Head of caudate nucleus (tissue), 42 donors: ENCODE results near the gene MORC1.
"Not testable (repeated sequence)": the region's sequence is repeated elsewhere in the genome, so short reads cannot be mapped to it uniquely, and the experiment has no call there.

Experiments
- DNase-seq, 42 donors: peaks; one replicate each; pipeline versions ENCODE4 v3.0.0 to v3.0.0-alpha.2; 2020 to 2021; ENCODE audit warnings: mixed read lengths in 7 of 42
- intact Hi-C: fragments of 100-400 bp; cut with DNase I; formaldehyde crosslinking; loops from one replicate; pipeline ENCODE4 v1.15.0; 2022

The MORC1 gene

GRCh38 chr3:109117939-109118338, at the start of gene MORC1:
Gene MORC1 (minus strand): TSS chr3:109118134. CDS start chr3:109118059, 75 bp downstream.
- peak in 1 of 42 donors; percentile 35 for DNase-seq
- intact Hi-C loops: no loop called here

- DNase-seq: no peak
- intact Hi-C loops: no loop called here
These were observed 48.0 kb upstream of the MORC1 start for GRCh38 chr3:109165905-109166304.

GRCh38 chr3:109161487-109162123, 43.7 kb upstream of the MORC1 start:
- no peak for DNase-seq
- intact Hi-C loops: no loop called here

GRCh38 chr3:109155828-109156227, 37.9 kb upstream of the MORC1 start:
- no peak for DNase-seq
- intact Hi-C loops: no loop called here

- no peak for DNase-seq
- intact Hi-C loops: no loop called here
These were observed 37.0 kb upstream of the MORC1 start for GRCh38 chr3:109154979-109155378.

- DNase-seq: no peak
- intact Hi-C loops: no loop called here
These were observed 34.4 kb upstream of the MORC1 start for GRCh38 chr3:109152320-109152719.

- no peak for DNase-seq
- intact Hi-C loops: no loop called here
These were observed 31.1 kb upstream of the MORC1 start for GRCh38 chr3:109149078-109149477.

GRCh38 chr3:109143646-109144045, 25.7 kb upstream of the MORC1 start:
- intact Hi-C loops: no loop called here
- no peak for DNase-seq

GRCh38 chr3:109140318-109140717, 22.4 kb upstream of the MORC1 start:
- DNase-seq: no peak
- intact Hi-C loops: no loop called here

GRCh38 chr3:109137761-109138160, 19.8 kb upstream of the MORC1 start:
- intact Hi-C loops: no loop called here
- DNase-seq: no peak

- intact Hi-C loops: no loop called here
- DNase-seq: no peak
These were observed 18.6 kb upstream of the MORC1 start, which contains the start of gene C3orf85 for GRCh38 chr3:109136523-109136922. Gene C3orf85 (plus strand): TSS chr3:109136719. CDS start chr3:109136848, 129 bp downstream.

- intact Hi-C loops, DNase-seq: not testable (repeated sequence)
These were observed 15.5 kb upstream of the MORC1 start for GRCh38 chr3:109133474-109133816.

GRCh38 chr3:109132801-109133473, 15.0 kb upstream of the MORC1 start:
- intact Hi-C loops: no loop called here

GRCh38 chr3:109131276-109131675, 13.3 kb upstream of the MORC1 start:
- intact Hi-C loops: no loop called here
- no peak for DNase-seq

More at GRCh38 chr3:109132801-109133473, 15.0 kb upstream of the MORC1 start:
- DNase-seq: no peak

GRCh38 chr3:109127553-109127952, 9.6 kb upstream of the MORC1 start:
- intact Hi-C loops: no loop called here
- no peak for DNase-seq

GRCh38 chr3:109125902-109126301, 8.0 kb upstream of the MORC1 start:
- no peak for DNase-seq

GRCh38 chr3:109122690-109123089, 4.8 kb upstream of the MORC1 start:
- DNase-seq: no peak
- intact Hi-C loops: no loop called here

More at GRCh38 chr3:109125902-109126301, 8.0 kb upstream of the MORC1 start:
- intact Hi-C loops: no loop called here

GRCh38 chr3:109118584-109118983, 650 bp upstream of the MORC1 start:
- intact Hi-C loops: no loop called here
- DNase-seq: no peak

GRCh38 chr3:109116031-109116430, 1.9 kb downstream of the MORC1 start:
- intact Hi-C loops: no loop called here

GRCh38 chr3:109115451-109115850, 2.5 kb downstream of the MORC1 start:
- no peak for DNase-seq
- intact Hi-C loops: no loop called here

More at GRCh38 chr3:109116031-109116430, 1.9 kb downstream of the MORC1 start:
- DNase-seq: no peak

- intact Hi-C loops: no loop called here
These were observed 3.2 kb downstream of the MORC1 start for GRCh38 chr3:109114746-109115145.

More at GRCh38 chr3:109114746-109115145, 3.2 kb downstream of the MORC1 start:
- no peak for DNase-seq
